Hair follicular keratinocyte (primary cell): ENCODE measurements around the gene FAM118A. TPM values are rescaled to one million over a fixed set of nuclear protein-coding genes. Genes with fewer than 3 reads are reported as not detected.

ENCODE experiments used
- total RNA-seq: library from RNA; depleted of rRNA; stranded (reverse); fragments of >200 nt; gene quantifications from 2 replicates; pipeline ENCODE4 v1.2.3, GENCODE V29; 2015

Gene FAM118A
- 9.1 and 10.1 TPM in 2 replicates for total RNA-seq

DNA sequence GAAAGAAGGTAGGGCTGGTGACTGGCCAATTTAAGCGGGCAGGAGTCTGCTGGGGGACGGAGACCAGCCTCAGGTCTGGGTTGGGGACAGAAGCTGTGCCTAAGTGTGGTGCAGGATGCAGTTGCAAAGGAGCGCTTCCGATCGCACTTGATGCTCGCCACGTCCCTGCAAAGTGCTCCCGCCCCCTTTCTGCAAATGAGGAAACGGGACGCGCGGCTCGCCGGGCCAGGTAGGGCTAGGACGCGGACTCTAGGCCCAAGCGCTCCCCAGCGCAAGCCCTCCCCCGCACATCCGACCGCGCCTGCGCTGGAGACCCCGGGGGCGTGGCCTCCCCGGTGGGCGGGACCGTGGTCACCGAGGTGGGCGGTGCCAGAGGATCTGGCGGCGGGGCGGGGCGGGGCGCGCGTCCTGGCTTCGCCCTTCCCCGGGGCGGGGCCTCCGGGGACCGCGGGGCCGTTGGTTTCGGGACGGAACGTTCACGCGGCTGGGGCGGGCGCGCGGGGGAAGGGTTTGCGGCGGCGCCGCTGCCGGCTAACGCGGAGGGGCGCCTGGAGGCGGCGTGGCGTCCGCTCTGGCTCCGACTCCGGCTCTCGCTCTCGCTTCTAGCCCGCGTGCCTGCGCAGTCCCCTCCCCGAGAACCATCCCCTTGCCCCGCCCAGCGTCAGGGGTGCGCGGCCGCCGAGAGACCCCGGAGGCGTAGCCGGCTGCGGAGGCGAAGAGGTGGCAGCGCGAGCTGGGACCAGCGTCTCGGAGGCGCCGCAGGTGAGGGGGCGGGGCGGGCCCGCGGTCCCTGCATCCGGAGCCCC lies at the start of gene FAM118A:
Gene FAM118A, plus strand, starts transcription at position 513 of the 806 bp plus-strand sequence. CDS start 12,446 bp downstream, outside the sequence.

GRCh38 chr22:45284705-45285262 lies 24.9 kb upstream of the FAM118A start, which contains the start of gene UPK3A:
Gene UPK3A (plus strand): TSS chr22:45284949. CDS start chr22:45285014, 65 bp downstream.

Other genes with a start within 250 kb of the FAM118A start
- 32.3 and 69.7 TPM in 2 replicates for gene NUP50, start 146.0 kb upstream of the FAM118A start, total RNA-seq
- gene KIAA0930, start 69.0 kb upstream of the FAM118A start, total RNA-seq, result 111 and 126 TPM in 2 replicates
- gene UPK3A, start 25.0 kb upstream of the FAM118A start, total RNA-seq, result not detected in 2 replicates
- gene SMC1B, start 103.7 kb downstream of the FAM118A start, total RNA-seq, result not detected in 2 replicates
- gene RIBC2, start 103.8 kb downstream of the FAM118A start, total RNA-seq, result 0.47 and 0.87 TPM in 2 replicates
- gene FBLN1, start 192.9 kb downstream of the FAM118A start, total RNA-seq, result 16.6 and 20.0 TPM in 2 replicates